HG02642 (cell line): ENCODE results near the gene ITPR3.

Experiments used
- ATAC-seq: cut with Tn5 transposase; IDR thresholded peaks from one replicate; pipeline ENCODE4 v1.9.1; 2021; ENCODE audit warnings: mild to moderate bottlenecking; ENCODE audit not compliant: unreplicated experiment, poor library complexity

Gene ITPR3

GRCh38 chr6:33633462-33634158 lies 12.5 kb downstream of the ITPR3 start:
- peak; percentile 64 for ATAC-seq

- no peak for ATAC-seq
Observed at GRCh38 chr6:33634161-33634727, 13.1 kb downstream of the ITPR3 start.

DNA sequence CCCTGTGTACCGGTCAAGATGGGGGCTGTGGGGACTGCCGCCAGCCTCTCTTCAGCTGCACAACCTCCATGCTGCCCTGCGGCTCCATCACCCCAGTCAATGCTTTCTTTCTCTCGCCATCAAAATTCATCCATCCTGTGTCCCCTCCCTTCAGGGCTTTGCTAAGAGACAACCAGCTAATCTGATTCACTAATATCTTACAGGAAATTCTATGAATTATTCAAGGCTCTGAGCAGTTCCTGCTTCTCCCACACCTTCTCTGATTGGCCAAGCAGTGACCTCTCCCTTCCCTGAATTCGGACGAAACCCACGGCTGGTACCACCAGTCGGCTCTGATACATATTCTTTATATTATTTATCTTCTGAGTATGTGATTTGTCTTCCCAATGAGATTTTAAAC lies 13.8 kb downstream of the ITPR3 start:
- ATAC-seq = no peak

DNA sequence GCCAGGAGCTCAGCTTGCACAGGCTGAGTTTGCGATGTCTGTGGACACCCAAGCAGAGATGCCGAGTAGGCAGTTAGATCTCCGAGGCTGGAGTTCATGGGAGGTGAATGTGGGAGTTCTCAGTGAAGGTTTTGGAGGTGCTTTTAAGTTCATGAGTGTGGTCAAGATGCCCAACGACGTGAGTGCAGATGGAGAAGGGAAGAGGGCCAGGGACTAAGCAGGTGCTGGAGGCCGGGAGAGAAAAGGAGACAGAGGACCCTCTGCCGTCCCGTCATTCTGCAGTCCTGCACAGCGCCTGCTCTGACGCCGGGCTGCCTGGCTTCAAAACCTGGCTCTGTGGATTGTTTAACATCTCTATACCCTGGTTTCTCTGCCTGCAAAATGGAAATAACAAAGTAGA lies 15.5 kb downstream of the ITPR3 start:
- no peak for ATAC-seq

- ATAC-seq = no peak
Observed at GRCh38 chr6:33638556-33638955, 17.4 kb downstream of the ITPR3 start.

GRCh38 chr6:33639559-33639958 lies 18.4 kb downstream of the ITPR3 start:
- ATAC-seq = no peak

DNA sequence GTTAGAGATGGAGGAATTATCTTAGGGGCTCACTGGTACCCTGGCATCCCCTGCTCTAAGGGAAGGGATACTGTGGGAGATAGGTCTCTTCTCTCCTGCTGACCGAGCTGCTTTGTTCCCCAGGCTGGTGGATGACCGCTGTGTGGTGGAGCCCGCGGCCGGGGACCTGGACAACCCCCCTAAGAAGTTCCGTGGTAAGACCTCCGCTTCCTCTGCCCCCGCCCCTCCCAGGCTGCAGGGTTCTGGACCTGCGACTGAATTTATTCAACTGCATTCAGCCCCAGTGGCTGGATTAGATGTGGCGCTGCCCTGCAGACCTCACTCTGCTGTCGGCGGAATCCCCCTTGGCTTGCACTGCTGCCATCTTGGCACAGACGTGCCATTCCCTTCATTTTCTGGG lies 19.2 kb downstream of the ITPR3 start:
- no peak for ATAC-seq

GRCh38 chr6:33641144-33641543 lies 20.0 kb downstream of the ITPR3 start:
- no peak for ATAC-seq

DNA sequence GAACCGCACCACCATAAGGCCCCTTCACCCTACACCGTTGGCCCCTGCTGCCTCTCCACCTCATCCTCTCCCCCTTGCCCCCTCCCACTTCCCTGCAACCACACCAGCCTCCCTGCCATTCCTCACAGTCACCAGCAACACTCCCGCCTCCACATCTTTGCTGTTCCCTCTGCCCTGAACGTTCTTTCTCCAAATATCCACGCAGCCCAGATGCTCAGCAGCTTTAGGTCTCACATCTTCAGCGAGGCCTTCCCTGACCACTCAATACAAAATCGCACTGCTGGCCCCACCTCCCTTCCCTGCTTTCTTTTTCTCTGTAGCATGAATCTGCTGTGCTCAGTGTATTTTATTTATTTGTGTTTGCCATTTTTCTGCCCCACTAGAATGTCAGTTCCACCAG lies 20.5 kb downstream of the ITPR3 start:
- no peak for ATAC-seq

GRCh38 chr6:33642897-33643296 lies 21.8 kb downstream of the ITPR3 start:
- no peak for ATAC-seq

- ATAC-seq = no peak
Observed at GRCh38 chr6:33651403-33651802, 30.3 kb downstream of the ITPR3 start.

- ATAC-seq = no peak
Observed at GRCh38 chr6:33652002-33652401, 30.9 kb downstream of the ITPR3 start.

DNA sequence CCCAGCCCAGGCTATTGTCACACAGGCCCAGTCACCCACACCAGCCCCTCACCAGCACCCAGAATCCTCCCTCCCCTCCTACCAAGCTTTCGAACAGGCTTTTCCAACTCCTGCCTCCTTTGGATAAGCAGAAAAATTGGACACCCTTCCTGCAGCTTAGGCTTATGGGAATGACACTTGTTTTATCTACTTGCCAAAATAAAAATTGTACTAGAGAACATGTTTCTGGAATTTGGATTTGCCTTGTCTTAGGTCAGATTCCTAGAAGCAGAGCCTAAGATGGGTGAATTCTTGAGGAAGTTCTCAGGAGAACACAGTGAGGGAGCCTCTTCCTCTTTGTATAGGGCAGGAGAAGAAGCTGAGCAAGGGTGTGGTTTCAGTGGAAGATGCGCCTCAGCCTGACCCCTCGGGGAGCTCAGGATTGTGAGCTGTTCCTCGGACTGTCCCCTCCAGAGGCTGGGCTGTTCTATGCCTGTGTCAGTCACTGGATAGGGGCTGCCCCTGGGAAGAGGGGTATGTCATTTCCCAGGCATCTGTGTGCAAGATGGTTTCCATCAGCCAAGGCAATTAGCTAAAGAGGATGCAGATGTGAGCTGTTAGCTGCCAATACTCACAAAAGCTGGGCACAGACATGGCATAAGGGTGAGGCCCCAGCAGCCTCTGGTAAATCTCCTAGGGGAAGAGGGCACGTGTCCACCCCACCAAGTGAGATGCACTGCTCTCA lies 33.9 kb downstream of the ITPR3 start:
- no peak for ATAC-seq

DNA sequence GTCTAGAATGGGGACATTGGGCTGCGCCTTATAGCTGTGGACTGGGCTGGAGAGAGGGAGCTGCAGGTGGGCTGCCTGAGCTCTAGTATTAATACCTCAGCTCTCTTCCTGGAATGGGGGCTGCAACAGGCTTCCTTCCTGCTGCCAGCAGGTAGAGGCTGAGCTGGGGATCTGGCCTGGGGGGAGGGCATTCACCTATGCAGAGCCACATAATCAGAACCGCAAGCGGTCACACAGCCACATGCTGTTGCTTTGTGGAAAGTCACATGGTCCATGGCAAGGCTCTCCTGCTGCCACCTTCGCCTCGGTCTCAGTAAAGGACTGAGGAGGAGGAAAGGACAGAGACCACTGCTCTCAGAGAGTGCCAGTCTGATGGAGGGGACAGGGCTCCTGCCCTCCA lies 35.7 kb downstream of the ITPR3 start:
- ATAC-seq = no peak

DNA sequence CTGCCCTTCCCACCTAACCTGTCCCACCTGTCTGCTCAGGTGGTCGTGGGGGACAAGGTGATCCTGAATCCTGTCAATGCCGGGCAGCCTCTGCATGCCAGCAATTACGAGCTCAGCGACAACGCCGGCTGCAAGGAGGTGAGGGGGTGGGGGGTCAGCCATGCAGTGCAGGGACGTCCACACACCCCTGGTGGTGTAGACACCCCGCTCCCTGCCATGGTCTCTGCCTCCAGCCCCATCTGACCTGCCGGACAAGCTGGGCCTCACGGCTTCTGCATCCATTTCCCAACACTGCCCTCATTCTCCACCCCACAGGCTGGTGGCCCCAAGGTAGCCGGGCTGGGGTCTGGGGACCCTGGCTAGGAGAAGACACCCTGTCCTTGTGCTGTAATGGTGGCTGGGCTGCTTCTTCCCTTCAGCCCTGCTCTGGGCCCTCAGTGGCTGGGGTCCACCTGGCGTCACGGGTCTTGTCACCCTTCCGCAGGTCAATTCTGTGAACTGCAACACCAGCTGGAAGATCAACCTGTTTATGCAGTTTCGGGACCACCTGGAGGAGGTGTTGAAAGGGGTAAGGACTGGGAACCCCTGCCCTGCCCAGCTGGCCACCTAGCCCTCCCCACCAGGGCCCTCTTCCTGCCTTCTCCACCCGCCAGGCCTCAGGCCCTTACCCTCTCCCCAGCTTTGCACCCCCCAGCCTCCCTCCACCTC lies 38.0 kb downstream of the ITPR3 start:
- no peak for ATAC-seq

DNA sequence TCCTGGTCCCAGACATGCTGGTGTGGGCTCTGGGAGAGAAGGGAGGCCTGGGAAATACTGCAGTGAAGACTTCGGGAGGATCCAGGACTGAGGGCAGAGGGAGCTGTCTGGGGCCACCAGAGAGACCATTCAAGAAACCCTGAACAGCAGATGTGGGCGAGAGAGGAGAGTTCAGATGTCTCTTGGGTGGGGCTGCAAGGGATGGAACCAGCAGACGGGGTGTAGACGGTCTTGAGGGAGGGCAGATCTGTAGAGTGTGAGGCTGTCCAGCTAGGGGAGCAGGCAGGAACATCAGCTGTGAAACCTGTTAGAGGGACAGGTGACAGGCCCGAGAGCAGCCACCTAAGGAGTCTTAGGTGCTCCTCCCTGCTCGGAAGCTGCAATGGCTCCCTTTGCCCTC lies 38.9 kb downstream of the ITPR3 start:
- ATAC-seq = no peak

- ATAC-seq = no peak
Observed at GRCh38 chr6:33661106-33661838, 40.1 kb downstream of the ITPR3 start.

DNA sequence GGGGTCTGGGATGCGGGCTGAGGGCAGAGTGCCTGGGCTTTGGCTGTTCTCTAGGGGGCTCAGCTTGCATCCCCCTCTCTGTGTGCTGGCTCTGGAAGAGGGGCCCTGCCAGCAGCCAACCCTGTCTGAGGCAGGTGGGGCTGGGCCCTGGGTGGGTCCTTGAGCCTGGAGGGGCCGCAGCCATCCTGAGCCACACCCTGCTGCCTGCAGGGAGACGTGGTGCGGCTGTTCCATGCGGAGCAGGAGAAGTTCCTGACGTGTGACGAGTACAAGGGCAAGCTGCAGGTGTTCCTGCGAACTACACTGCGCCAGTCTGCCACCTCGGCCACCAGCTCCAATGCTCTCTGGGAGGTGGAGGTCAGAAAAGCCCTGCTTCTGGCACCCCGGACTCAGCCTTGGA lies 41.2 kb downstream of the ITPR3 start:
- no peak for ATAC-seq

- no peak for ATAC-seq
Observed at GRCh38 chr6:33663028-33663427, 41.9 kb downstream of the ITPR3 start.

GRCh38 chr6:33663727-33664449 lies 42.8 kb downstream of the ITPR3 start:
- ATAC-seq = no peak
